SIG-M5 (cell line): ENCODE data around the gene TCERG1L.
"Not testable (repeated sequence)": the region's sequence is repeated elsewhere in the genome, so short reads cannot be mapped to it uniquely, and the experiment has no call there.

Experiments used
- DNase-seq: peaks from one replicate; lab custom pipeline; 2025; lab: John Stamatoyannopoulos, UW

TCERG1L gene

DNA sequence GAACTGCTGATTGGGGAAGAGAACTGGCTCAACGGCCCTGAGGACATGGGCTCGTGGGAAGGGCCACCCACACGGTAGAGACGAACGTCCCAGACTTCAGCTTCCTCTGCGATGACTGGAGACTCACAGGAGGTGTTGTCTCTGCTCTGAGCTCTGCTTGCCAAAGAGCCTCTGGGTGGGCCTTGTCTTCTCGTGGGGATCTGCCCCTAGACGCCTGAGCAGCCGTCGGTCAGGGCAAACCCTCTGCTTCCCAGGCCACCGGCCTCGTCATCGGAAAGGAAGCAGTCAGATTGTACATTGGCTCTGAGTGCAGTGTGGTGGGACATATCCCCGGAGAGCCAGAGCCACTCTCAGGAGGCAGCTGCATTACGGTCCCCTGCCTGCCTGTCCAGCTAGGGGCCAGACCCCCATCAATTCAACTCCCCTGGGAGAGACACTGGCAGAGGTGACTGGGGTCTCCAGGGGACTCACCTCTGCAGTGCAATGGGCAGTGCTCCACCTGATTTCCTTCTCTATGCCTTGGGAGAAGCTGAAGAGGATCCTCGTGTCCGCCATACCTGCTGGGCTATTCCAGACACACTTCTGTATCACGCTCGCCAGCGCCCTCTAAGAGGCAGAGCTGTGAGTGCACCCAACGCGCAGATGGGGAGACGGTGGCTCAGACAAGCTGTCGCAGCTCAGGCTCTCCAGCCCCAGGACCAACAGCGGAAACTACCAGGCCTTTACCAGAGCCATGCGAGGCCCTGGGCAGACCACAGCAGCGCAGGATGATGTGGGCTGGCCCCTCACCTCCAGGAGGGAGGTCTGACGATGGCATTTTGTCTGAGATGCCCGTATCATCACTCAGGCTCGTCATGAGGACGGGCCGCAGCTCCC, 227.4 kb downstream of the TCERG1L start:
- DNase-seq = no peak

DNA sequence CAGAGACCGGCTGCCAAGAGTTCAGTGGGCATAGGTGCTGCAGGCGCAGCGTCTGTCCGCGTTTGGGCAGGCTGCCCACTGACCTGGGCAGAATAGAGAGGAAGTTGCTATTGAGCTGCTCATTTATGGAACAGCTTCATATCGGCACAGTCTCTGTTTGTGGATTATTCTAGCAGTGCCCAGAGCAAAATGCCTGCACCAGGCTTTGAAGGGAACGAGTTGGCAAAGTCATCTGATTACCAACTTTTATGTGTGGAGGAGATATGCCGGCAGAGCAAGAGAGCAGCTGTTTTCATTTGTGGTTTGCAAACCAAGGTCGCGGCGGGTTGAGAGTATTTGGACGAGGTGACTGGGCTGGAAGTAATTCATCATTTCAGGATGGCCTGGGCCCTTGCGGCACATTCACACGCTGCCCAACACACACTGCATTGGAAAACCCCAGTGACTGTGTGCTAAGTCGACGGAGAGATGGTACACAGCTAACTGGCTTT, 228.5 kb downstream of the TCERG1L start:
- DNase-seq = no peak

DNA sequence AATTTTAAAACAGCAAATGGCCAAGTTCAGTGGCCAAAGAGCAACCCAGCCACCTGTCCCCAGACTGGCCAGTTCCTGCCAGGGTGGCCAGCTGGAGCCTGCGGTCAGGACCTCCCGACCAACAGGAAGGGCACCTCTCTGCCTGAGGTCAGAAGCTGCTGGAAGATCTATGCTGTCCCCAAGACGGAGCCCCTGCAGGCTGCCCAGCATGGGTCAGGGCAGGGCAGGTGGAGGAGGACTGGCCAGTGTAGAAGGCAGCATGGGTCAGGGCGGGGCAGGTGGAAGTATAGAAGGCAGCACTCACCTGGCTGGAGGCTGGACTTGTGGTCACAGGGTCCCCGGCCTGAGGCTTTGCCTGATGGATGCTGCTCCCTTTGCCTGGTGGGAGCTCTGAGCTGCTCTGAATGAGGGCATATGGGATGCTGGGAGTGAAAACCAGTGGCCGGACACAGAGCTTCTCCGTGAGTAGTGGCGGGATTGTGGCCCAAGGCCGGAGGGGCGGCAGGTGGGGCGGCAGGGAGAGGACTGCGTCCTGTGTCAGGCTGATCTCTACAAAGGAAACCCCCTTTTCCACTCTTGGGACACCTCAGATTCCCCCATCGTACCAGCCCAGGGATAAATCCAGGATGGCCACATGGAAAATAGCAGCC, 229.2 kb downstream of the TCERG1L start:
- DNase-seq = no peak

GRCh38 chr10:131081786-131082185, 229.7 kb downstream of the TCERG1L start:
- no peak for DNase-seq

- DNase-seq = no peak
These were observed 230.1 kb downstream of the TCERG1L start for GRCh38 chr10:131081376-131081775.

- DNase-seq = no peak
These were observed 230.9 kb downstream of the TCERG1L start for GRCh38 chr10:131080571-131080970.

DNA sequence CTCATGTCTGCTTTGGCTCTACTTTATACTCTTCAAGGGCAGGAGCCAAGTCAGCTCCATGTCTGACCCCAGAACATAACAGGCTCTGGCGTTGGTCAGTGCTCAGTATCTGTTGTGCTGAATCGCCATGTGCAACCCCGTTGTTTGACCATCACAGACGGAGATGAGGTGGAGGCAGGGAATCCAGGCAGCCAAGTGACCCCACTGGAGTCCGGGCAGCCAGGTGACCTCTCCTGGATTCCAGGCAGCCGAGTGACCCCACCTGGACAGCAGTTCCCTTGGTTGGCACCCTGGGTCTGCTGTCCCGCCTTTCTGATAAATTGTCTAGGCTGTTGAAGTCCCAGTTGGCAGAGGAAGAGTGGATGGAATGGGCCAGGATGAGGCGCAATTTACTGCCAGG, 232.2 kb downstream of the TCERG1L start:
- no peak for DNase-seq

GRCh38 chr10:131078882-131079280, 232.6 kb downstream of the TCERG1L start:
- not testable (repeated sequence) for DNase-seq

DNA sequence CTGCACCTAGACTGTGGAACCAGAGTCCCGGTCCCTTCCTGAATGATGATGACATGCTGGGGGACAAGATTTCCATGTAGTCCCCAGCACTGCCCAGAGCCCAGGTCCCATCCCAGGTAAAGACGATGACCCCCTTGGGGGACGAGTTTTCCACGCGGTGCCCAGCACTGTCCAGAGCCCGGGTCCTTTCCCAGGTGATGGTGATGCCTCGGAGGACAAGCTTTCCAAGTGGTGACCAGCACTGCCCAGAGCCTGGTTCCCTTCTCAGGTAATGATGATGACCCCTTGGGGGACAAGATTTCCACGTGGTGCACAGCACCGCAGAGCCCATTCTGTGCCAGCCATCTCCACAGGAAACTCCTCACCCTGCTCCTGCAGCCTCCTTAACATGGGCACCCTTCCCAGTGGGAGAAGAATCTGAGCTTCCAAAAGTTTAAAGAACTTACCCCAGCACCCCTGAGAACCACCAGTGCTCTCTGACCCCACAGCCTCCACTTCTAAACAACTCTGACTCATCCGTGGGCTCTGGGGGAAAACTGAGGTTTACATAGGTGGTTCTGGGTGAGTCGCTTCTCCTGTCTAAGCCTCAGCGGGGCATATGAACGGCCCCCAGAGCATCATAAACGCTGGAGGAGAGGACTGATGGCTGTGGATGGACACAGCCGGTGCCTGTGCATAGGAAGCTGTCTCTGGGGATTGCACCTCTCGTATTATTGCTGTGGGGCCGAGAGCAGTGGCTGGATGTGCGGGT, 233.2 kb downstream of the TCERG1L start:
- DNase-seq = no peak

DNA sequence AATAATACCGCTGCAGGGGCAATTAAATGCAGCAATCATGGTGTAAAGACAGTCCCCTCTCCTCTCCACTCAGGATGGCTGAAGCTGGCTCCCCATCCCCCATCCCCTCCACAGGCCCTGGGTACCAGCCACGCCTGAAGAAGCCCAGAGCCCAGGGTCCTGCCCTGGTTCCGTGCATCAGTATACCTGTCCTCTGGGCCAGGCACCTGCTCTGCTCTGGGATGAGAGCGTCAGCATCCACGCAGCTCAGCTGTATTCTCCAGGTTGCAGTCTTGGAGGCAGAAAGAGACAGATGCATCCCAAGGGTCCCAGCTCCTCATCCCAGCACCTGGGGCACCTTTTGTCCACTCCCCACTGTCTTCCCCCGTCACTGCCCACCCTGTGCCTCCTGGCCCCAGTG, 233.8 kb downstream of the TCERG1L start:
- no peak for DNase-seq

GRCh38 chr10:131077031-131077430, 234.5 kb downstream of the TCERG1L start:
- no peak for DNase-seq

GRCh38 chr10:131076356-131076755, 235.2 kb downstream of the TCERG1L start:
- no peak for DNase-seq

DNA sequence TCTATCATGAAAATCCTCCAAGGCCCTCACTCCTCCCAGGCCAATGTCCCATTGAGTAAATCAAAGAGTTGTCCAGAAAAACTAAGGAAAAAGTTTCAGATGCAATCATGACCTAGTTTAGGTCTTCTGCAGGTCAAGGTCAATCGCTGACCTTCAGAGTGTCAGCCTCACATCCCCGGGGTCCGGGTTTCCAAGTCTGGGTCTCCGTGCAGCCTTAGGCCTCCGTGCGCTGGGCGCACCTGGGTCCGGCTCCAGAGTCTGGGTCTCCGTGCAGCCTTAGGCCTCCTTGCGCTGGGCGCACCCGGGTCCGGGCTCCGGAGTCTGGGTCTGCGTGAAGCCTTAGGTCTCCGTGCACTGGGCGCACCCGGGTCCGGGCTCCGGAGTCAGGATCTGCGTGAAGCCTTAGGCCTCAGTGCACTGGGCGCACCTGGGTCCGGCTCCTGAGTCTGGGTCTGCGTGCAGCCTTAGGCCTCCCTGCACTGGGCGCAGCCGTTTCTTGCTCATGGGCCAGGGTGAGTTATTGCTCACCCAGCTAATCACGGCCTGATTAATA, 236.2 kb downstream of the TCERG1L start:
- DNase-seq = no peak

- DNase-seq = no peak
These were observed 236.8 kb downstream of the TCERG1L start for GRCh38 chr10:131074682-131075081.

GRCh38 chr10:131073469-131074035, 238.0 kb downstream of the TCERG1L start:
- DNase-seq = no peak

- no peak for DNase-seq
These were observed 238.7 kb downstream of the TCERG1L start for GRCh38 chr10:131072651-131073468.

DNA sequence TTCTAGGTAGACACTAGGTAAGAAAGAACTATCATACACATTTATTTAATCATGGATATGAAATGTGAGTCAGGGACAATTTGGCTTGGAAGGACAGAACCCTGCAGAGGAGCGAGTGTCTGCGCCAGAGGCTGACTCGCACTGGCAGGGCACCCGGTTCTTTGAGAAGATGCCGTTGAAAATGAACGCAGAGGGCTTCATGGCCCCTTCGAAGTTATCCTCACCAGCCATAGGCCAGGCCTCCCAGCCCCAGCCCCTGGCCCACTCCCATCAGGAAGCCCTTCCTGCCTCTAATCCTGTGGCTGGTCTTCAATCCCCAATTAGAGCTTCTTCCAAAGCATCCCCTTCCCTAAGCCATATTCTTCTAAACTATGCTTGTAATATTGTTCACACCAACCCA, 239.8 kb downstream of the TCERG1L start:
- no peak for DNase-seq

- DNase-seq = no peak
These were observed 240.7 kb downstream of the TCERG1L start for GRCh38 chr10:131070856-131071255.

- DNase-seq = no peak
These were observed 242.8 kb downstream of the TCERG1L start for GRCh38 chr10:131068760-131069159.

DNA sequence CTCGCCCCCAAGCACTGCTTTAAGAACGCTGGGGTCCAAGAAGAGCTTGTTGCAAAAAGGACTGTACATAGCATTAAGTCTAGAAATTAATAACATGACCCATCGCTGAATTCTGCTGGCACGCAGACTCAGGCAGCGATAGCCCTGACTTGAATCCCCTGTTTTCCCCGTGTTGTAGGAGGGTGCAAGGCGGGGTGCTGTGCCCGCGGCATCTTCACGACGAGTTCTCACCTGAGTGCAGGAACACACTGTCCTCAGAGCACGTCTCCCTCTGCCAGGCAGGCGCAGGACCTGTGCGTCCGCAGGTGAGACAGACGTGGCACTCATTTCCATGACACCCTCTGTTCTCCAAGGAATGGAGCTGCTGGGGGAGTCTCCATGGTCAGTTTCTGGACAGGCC, 243.2 kb downstream of the TCERG1L start:
- no peak for DNase-seq

GRCh38 chr10:131067690-131068089, 243.8 kb downstream of the TCERG1L start:
- DNase-seq = no peak
